KOPT-K1 (cell line): Measurements from ENCODE around the gene GPR183.

ENCODE experiments used
- H3K27ac ChIP-seq: fragments of 200-600 bp; sonication (generic); 2 replicates; pipeline ENCODE4 v1.5.1; 2016; ENCODE audit warnings: antibody characterized with exemption, mild to moderate bottlenecking, low read depth, low read length; ENCODE audit not compliant: poor library complexity, severe bottlenecking
- H3K36me3 ChIP-seq: fragments of 200-600 bp; sonication (generic); 2 replicates; pipeline ENCODE4 v1.5.1; 2017; ENCODE audit warnings: antibody characterized with exemption, mild to moderate bottlenecking, low read length, moderate library complexity; ENCODE audit not compliant: insufficient read depth
- H3K9me3 ChIP-seq: fragments of 200-600 bp; sonication (generic); 2 replicates; pipeline ENCODE4 v1.5.1; 2017; ENCODE audit warnings: antibody characterized with exemption, low read length, mild to moderate bottlenecking; ENCODE audit not compliant: insufficient read depth, poor library complexity, severe bottlenecking

The GPR183 gene

GRCh38 chr13:99280166-99280565 lies 27.0 kb downstream of the GPR183 start:
- Histone ChIP-seq H3K36me3 (peaks cover 43% of the 10 kb centered on the region), H3K27ac (no peak overlapping the region), H3K9me3 (no peaks in the 10 kb centered on the region)

GRCh38 chr13:99279637-99280036 lies 27.6 kb downstream of the GPR183 start:
- Histone ChIP-seq H3K36me3 (peaks cover 43% of the 10 kb centered on the region), H3K9me3 (no peaks in the 10 kb centered on the region), H3K27ac (peak overlapping the region; percentile 26)

GRCh38 chr13:99278843-99279242 lies 28.4 kb downstream of the GPR183 start:
- peaks cover 43% of the 10 kb centered on the region for H3K36me3 ChIP-seq
- peak overlapping the region; percentile 26 for H3K27ac ChIP-seq
- H3K9me3 ChIP-seq, result no peaks in the 10 kb centered on the region

GRCh38 chr13:99278200-99278599 lies 29.0 kb downstream of the GPR183 start:
- Histone ChIP-seq H3K36me3 (peaks cover 43% of the 10 kb centered on the region), H3K27ac (peak overlapping the region; percentile 26), H3K9me3 (no peaks in the 10 kb centered on the region)

GRCh38 chr13:99277629-99278028 lies 29.6 kb downstream of the GPR183 start:
- H3K36me3 ChIP-seq, result peaks cover 44% of the 10 kb centered on the region
- peaks cover 2% of the 10 kb centered on the region for H3K9me3 ChIP-seq
- peak overlapping the region; percentile 26 for H3K27ac ChIP-seq

- Histone ChIP-seq H3K9me3 (peaks cover 9% of the 10 kb centered on the region), H3K36me3 (peaks cover 50% of the 10 kb centered on the region), H3K27ac (no peak overlapping the region)
Measured at GRCh38 chr13:99276706-99277105, 30.5 kb downstream of the GPR183 start.

- Histone ChIP-seq H3K27ac (peak overlapping the region; percentile 23), H3K9me3 (peaks cover 9% of the 10 kb centered on the region), H3K36me3 (peaks cover 37% of the 10 kb centered on the region)
Measured at GRCh38 chr13:99275093-99275469, 32.1 kb downstream of the GPR183 start.

GRCh38 chr13:99273128-99273527 lies 34.1 kb downstream of the GPR183 start:
- Histone ChIP-seq H3K27ac (no peak overlapping the region), H3K9me3 (peaks cover 9% of the 10 kb centered on the region)

GRCh38 chr13:99272481-99272880 lies 34.7 kb downstream of the GPR183 start:
- H3K9me3 ChIP-seq, result peaks cover 9% of the 10 kb centered on the region
- H3K27ac ChIP-seq, result no peak overlapping the region
- peaks cover 25% of the 10 kb centered on the region for H3K36me3 ChIP-seq

More at GRCh38 chr13:99273128-99273527, 34.1 kb downstream of the GPR183 start:
- peaks cover 25% of the 10 kb centered on the region for H3K36me3 ChIP-seq

- Histone ChIP-seq H3K36me3 (peaks cover 27% of the 10 kb centered on the region), H3K27ac (no peak overlapping the region), H3K9me3 (peaks cover 9% of the 10 kb centered on the region)
Measured at GRCh38 chr13:99271249-99271648, 36.0 kb downstream of the GPR183 start.

GRCh38 chr13:99270518-99270917 lies 36.7 kb downstream of the GPR183 start:
- peaks cover 9% of the 10 kb centered on the region for H3K9me3 ChIP-seq
- H3K36me3 ChIP-seq, result peaks cover 22% of the 10 kb centered on the region
- no peak overlapping the region for H3K27ac ChIP-seq

- peaks cover 27% of the 10 kb centered on the region for H3K36me3 ChIP-seq
- H3K9me3 ChIP-seq, result peaks cover 9% of the 10 kb centered on the region
- H3K27ac ChIP-seq, result no peak overlapping the region
Measured at GRCh38 chr13:99269627-99270241, 37.5 kb downstream of the GPR183 start.

GRCh38 chr13:99268822-99269221 lies 38.4 kb downstream of the GPR183 start:
- Histone ChIP-seq H3K27ac (no peak overlapping the region), H3K9me3 (peaks cover 9% of the 10 kb centered on the region), H3K36me3 (peaks cover 36% of the 10 kb centered on the region)

- H3K9me3 ChIP-seq, result peaks cover 9% of the 10 kb centered on the region
- H3K27ac ChIP-seq, result no peak overlapping the region
- H3K36me3 ChIP-seq, result peaks cover 44% of the 10 kb centered on the region
Measured at GRCh38 chr13:99267927-99268326, 39.3 kb downstream of the GPR183 start.

GRCh38 chr13:99266827-99267226 lies 40.4 kb downstream of the GPR183 start:
- Histone ChIP-seq H3K27ac (no peak overlapping the region), H3K9me3 (no peaks in the 10 kb centered on the region), H3K36me3 (peaks cover 35% of the 10 kb centered on the region)

GRCh38 chr13:99265821-99266426 lies 41.3 kb downstream of the GPR183 start:
- H3K9me3 ChIP-seq, result no peaks in the 10 kb centered on the region
- H3K36me3 ChIP-seq, result peaks cover 36% of the 10 kb centered on the region
- no peak overlapping the region for H3K27ac ChIP-seq
